Measurements from ENCODE around the gene SASH1.

The SASH1 gene

DNA sequence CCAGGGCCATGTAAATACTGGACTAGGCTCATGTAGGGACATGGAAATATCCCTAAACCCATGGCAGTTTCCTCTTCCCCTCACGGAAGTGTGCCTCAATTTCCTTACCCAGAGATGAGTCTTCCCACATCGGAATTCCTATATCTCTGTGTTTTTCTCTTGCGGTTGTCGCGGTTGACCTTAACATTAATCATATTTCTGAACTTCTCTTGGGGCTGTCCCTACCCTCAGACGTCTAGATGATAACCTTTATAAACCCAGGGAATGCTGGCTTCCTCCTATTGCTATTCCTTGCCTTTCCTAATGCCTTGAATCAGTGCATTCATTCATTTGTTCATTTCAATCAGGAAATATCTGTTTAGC lies 160.1 kb downstream of the SASH1 start:
- DNase-seq = no peak

DNA sequence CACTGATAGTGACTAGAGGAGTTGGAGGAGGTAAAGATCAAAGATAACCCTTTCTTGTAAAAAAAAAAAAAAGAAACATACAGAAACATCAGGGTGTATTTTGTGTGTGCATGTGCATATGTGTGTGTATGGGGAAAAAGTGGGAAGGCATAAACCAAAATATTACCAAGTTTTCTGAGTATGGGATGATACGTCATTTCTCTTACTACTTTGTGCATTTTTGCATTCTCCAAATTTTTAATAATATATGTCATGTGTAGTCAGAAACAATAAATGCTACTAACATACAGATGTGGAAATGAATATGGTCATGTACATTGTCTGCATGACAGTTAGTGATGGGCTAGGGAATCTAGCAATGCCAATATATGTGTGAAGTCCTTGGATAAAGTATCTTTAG lies 161.1 kb downstream of the SASH1 start:
- DNase-seq = no peak

DNA sequence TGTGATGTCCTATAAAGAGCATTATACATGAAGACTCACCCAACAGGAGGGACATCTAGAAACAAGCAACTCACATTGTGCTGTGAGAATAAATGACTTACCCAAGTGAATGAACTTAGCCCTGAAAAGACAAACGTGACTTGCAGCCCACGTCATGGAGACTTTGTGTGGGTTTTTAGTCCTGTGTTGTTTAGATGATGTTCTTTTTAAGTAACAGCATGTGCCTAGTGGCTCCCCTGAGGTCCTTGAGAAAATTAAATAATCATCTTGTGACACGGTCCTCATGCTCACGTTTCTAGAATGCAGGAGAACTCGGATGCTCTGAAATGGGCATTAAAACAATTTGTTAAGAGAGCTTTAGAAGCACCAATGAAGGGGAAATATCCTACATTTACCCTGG lies 165.1 kb downstream of the SASH1 start:
- DNase-seq = no peak

DNA sequence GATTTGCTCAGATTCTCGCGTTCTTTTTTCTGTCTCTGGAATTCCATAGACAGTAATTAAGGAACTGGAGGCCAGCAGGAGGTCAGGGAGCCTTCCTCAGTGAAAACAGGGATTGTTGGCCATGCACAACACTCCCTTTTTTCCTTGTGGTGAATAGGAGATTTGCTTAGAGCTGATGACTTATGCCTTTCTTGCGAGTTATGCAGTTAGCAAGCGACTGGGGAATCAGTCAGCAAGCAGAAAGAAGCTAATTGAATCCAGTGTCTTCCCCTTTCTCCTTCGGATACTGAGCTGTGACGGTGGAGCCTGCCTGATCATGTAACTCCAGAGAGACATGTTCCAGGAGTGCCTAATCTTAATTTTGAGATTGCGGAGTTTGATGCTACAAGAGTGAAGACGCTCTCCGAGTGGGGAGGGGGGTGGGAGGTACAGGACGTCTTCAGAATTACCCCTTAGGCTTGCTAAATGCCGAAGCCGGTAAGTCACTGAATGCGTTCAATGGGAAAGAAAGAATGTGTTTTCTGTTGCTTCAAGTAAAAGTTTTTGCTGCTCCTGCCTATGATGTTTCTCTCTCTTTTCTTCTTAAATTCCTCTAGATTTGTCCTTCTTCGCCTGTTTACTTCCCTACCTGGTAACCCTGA lies 165.9 kb downstream of the SASH1 start:
- DNase-seq = no peak

DNA sequence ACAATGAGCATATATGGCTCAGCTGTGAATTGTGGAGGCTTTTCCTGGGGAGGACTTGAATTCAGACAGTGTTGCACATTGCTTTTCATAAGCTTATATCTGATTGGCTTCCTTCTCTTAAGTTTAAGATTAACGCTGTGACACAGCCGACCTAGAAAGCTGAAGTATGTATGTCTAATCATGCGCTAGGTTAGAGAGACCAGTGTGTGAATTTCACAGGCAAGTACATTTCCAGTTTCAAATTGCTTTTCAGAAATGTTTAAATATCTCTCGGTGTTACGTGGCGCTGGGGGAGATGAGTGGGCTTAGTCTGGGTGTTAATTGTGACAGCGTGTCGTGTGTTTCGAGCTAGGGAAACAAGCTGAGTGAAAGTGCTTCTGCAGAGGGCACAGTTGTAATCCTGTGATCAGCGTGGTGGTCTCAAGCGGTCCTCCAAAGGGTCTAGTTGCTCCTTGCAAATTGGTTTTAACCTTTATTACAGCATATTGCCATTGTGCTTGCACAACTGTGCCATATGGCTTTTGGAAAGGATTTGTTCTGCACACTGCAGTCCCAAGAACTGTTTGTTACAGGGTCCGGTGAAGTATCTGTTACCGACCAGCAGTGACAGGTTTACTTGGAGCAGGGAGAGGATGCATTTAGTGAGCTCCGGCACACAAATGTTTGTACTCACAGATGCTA lies 166.6 kb downstream of the SASH1 start:
- no peak for DNase-seq

DNA sequence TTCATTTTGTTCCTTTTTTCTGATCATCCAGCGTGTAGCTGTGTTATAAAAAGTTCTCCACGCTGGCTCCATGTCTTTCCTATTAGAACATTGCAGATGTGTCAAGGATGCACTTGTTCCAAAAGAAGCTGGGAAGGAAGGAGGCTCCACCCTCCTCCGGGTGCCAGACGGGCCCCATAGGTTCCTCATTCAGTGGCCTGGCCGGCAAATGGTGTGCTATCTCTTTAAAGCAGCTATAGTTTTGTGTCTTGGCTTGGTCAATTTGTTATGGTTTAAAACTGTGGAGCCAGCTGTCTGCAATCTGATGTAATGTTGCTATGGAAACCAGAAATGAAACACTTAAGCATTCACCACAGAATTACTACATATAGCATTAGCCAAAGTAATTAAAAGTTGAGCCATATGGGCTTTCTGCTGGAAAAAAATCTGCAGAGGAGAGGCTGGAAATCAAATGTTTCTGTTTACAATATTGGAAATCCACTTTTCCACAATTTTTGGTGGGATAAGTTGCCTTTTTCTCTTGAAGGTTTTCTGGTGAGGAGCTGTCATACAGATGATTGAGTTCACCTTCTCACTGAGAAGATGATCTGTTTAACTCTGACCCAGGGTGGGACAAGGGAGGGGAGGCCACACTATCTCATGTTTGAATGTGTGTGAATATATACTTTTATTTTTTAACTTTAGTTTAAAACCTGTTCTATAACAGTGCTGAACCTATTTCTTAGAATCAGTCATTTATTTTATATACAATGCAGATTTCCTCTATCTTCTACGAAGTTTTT lies 167.4 kb downstream of the SASH1 start:
- no peak for DNase-seq

DNA sequence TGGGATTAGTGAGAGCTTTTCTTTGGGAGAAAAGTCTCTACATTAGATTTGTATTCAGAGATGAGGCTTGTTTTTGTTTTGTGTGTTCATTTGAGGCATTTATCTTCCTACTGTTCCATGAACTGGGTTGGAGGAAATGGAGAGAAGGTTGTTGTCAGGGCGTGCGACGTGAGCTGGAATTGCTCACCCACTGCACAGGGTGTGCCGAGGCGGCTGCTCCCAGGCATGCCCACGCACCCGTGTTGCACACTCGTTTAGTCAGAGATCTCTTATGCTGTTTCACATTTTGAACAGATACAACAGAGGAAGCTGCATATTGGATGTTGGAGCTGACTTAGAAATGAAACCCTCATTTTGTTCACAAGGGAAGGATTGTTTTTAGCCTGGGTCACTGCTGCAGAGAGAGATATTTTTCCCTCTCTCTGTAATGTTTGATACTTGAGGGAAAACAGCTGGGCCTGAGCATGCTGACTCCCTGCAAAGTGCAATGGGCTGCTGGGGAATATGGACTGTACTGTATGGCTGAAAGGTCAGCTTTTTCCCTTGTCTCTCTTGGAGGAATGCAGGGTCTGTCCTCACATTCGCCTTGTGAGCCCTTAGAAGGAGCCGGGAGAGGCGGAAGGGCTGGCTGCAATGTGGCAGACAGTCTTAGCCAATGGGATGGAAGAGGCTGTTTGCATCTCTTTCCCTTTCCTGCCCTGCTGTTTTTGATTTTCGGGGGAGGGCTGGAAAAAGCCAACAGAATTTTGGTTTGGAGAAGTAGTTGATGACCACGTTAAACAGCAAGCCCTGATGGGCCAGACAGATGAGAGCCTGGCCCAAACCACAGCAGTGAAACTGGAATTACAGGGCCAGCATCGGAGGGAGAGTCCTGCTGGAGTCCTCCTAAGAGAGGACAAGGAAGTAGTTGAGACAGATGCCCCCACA lies 170.8 kb downstream of the SASH1 start:
- DNase-seq = no peak

DNA sequence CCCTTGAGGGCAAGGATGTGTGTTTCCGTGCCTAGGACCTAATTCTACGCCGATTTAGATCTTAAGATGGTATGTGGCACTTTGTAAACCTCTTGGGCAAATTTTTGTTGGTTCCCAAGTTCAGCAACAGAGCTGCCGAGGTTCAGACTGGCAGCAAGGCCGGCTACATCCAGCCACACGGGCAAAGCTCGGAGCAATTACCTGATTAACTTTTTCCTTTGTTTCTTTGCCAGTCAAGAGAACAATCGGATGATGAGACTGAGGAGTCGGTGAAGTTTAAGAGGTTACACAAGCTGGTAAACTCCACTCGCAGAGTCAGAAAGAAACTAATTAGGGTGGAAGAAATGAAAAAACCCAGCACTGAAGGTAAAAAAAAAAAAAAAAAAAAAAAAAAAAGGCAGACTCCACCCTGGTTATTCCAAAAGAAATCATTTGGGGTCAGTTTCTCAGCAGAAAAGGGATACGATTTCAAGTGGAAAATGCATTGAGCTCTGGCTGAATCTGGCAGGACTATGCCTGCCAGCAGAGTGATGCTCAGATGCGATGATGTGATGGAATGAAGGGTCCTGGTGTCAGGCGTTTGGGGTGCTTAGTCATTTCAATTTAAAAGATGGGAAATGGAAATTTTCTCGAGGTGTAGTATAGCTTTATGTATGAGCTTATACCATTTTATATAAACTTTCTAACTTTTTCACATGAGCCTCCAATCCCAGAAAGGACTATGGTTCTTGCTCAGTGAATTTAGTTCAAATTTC lies 171.6 kb downstream of the SASH1 start:
- DNase-seq = no peak

DNA sequence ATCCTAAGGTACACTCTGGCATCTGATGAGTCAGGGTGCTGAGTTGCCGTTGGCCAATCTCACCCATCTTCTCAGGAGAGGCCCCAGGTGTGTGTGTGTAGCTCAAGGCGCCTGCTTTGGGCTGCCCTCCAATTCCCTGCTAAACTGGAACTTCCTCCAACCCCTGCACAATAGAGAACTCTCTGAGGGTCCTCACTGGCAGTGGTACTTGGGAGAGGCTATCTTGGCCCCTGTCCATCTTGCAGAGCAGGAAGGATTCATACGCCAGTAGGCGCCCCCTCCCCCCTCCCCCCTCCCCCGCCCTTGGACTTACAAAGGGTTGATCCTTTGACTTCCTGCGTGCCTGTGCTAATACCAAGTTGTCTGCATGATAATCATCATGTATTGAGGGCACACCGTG lies 173.6 kb downstream of the SASH1 start:
- no peak for DNase-seq

DNA sequence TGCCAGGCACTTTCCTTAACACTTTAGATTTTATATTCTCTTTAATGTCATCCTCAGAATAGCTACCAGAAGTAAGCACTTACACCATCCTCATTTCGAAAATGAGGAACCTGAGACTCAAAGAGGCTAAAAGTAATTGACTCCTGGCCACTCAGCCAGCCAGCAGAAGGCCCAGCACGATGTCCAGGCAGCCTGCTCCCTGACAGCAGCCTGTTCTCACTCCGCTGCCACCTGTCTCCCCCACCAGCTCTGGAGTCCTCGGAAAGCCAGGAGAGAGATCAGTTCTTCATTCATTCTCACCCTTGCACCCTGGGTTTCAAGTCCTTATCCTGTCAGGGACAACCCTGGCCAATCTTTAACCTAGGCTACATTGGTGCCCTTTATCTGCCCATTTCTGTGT lies 174.0 kb downstream of the SASH1 start:
- DNase-seq = no peak

DNA sequence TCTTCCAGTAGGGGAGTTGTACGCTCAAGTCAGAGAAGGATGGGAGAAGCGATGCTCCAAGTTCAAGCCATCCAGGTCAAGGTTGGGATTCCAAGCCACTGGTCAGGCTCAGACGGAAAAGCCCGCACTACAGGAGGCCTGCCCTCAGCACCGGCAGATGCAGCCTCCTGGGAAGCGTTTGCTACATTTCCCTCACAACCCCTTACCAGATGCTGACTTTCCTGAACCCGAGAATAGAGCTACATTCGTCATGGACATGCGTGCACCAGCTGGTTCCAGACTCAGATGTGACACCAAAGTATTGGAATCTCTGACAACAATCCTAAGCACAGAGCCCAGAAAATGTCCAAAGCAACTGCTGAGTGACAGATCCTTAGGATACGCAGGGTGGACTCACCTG lies 174.8 kb downstream of the SASH1 start:
- DNase-seq = no peak

DNA sequence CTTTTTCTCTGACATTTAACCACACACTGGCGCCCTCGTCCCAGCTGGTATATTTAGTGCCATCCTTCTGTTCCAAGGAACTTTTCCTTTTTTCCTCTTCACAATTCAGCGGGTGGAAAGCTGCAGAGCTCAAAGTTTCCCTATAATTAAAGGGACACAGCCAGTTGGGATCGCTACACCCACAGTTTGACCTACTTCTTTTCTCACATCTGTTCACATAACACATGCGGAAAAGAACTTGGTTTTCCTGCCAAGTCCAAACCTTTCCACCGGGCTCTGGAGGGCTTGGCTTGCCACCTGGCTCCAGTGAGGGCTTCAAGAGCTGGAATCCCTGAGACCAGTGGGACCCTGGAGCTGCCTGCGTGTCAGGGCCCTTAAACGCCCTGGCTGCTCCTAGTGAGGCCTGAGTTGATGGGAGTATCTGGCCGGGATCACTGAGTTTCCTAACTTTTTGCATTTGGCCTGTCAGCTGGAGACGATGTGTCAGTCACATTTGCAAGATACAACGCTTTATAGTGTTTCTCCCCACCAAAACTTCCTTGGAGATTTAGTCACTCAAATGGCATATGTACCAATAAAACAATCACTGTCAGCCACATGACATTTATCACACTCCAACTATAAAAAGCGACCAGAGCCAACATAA lies 176.0 kb downstream of the SASH1 start:
- no peak for DNase-seq

DNA sequence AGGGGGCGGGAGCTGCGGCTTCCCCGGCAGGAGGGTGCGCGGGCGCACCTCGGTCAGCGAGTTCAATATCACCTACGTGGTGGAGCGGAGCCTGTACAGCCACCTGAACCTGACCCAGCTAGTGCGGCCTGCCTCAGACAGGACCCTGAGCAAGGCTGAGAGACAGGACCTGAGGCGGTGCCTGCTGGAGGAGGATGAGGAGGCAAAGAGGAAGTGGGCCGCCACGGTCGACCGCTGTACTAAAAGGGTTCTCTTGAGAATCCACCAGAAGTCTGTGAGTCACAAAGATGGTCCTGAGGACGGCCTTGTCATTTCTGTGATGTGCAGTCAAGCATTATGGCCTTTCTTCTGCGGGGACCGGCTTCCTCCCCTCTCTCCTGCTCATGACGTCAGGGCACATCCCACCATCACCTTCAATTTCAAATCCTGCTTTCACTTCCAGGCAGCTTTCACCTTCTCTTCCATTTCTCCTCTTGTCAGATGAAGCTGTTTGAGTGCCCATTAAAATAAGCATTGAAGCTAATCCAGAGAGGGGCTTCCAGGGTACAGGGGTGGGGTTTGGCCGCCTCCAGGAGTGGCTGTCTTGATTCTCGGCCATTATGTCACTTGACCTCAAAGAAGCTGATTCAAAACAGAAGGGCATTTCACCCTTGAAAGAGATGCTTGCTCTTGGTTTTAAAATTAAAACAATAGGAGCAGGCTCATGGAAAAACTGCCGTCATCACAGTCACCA lies 177.6 kb downstream of the SASH1 start:
- no peak for DNase-seq

DNA sequence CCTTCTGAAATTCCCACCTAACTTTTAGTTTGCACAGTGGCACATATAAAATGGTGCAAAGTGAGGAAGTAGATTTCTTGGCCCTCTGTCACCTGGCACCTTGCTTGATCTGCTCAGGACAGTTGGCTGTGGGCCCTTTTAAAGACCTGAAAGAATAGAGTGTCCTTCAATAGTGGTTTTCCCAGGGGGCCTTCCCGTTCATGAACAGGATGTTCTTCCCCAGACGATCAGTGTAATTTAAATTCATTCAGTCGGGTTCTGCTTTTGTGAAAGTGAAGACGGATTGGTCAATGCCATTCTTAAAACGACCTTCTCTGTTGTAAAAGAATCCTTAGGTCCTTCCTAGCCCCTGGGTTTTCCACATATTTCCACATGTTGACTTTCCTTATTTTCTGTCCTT lies 178.5 kb downstream of the SASH1 start:
- DNase-seq = no peak

DNA sequence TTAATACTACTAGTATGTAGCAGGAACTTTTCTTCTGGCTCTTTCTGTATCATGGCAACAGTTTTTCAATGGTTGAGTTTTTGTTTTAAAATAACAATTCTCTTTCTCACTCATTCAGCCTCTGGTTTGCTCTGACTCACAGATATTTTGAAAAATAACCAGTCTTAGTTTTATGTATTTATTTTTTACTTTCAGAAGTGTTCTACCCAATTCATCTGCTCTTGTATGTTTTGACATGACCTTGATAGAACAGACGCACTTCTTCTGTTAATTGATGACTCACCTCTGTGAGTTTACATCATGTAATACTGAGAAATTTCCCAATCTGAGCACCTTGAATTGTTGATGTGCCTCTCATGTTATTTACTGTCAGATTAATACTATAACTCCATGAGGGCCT lies 178.9 kb downstream of the SASH1 start:
- no peak for DNase-seq

DNA sequence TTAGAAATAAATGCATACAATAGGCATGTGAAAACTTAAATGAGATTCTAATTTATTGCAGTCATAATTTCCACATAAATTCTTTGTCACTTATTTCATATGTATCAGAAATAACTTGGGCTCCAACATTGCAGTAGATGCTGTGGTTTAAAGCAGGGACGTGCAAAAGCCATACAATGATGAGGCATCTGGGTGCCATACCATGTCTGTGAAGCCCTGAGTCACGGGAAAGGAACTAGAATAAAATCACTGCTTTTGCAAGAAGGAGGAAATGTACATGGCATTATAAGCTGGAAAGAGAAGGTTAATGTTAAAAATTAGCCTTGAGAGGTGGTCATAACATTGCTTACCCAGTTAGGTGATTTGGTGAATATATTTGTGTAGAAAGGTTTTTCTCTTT lies 180.4 kb downstream of the SASH1 start:
- no peak for DNase-seq

DNA sequence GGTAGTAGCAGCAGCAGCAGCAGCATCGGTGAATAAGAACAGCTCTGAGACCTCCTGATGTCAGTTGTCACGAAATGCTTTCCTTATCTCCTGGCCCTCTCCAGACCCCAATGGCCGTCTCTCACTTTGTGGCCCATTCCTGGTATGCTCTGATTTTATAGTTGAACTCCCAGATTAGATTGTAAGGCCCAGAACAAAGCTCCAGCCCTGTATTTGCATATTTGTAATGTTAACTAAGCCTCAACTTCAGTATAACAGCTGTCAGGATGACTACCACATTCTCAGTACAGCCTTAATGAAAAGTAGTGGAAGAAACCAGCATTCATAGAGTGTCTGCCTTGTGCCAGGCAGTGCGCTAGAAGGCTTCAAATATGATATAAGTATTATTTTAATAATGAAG lies 180.9 kb downstream of the SASH1 start:
- no peak for DNase-seq

DNA sequence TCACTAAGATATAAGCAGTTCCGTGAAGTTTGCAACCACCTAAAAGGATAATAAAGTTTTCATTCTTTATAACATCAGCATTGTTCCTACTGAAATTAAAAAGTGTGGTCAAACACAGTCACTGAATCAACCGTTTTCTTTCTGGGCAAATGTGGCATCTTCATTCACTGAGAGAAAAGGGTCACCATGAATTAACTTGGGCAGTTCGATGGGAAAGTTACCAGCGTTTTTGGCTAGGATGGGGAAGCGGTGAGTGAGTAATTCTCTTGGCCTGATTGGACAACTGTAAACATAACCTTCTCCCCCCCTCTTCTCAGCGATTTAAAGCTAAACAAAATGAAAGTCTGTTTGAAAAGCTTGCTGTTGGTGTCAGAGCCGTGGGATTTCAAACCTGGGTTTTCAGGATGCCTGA lies 181.8 kb downstream of the SASH1 start:
- no peak for DNase-seq

DNA sequence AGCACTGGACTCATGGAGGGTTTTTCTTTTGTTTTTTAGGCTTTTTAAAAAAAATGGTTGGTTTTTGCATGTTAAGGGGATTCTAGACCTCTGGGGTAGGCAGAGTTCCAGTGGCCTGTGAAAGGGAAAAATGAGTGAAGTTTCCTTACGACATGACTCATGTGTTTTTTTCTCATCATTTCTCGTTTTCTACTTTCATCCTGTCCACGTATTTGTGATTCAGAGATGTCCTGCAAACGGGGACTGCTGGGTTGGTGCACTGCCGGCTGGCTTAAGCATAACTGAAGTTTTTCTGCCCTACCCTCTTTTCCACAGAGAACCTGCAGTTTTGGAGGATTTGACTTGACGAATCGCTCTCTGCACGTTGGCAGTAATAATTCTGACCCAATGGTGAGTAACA lies 182.3 kb downstream of the SASH1 start:
- DNase-seq = no peak

DNA sequence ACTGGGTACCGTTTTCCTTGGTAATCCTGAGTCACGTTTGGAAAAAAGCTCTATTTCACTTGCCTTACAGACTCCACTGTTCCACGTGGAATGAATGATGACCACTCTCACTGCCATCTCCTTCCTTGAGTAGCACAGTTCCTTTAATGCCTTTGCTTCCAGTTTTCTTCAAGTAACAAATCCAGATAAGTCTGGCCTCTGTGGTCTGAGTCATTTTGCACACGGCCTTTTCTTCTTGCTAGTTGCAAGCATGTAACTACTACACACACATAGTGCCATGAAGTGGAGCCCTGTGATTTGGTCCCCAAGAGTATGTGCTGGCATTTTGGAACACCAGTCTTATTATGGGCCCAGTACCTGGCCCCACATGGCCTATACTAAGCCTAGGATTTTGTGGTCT lies 182.8 kb downstream of the SASH1 start:
- DNase-seq = no peak

DNA sequence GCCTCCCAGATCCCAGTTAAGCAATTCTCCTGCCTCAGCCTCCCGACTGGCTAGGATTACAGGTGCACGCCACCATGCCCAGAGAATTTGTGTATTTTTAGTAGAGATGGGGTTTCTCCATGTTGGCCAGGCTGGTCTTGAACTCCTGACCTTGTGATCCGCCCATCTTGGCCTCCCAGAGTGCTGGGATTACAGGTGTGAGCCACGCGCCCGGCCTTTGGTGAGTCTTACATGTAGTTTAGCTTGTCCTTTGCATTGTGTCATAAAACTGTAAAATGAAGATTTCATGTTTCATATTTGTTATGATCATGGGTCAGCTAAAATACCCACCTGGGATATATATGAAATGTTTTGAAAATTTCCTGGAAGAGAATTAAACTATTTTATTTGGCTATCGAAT lies 183.5 kb downstream of the SASH1 start:
- no peak for DNase-seq
